PFSK-1 (cell line): ENCODE measurements around the gene DACH1.

Experiments
- FOXP2 ChIP-seq: optimal IDR thresholded peaks from 2 replicates; pipeline ENCODE3; 2011; ENCODE audit warnings: borderline replicate concordance, control low read depth, inconsistent platforms; ENCODE audit not compliant: insufficient read depth; ENCODE audit errors: extremely low read length, extremely low read depth
- POLR2AphosphoS5 ChIP-seq: IDR thresholded peaks from 2 replicates; pipeline ENCODE4 v1.6.1; 2012; ENCODE audit warnings: low read depth, mild to moderate bottlenecking, control low read depth, low read length, moderate library complexity
- REST ChIP-seq, 2 experiments: IDR thresholded peaks; 2 replicates each; pipeline versions ENCODE4 v1.6.1 to v1.8.0; 2011 to 2012; ENCODE audit warnings: low read depth in 2 of 2, low read length in 2 of 2, control low read depth in 1 of 2, inconsistent platforms in 1 of 2, mild to moderate bottlenecking in 1 of 2, moderate library complexity in 1 of 2; ENCODE audit not compliant: insufficient read depth in 1 of 2
- SIN3A ChIP-seq: IDR thresholded peaks from 2 replicates; pipeline ENCODE4 v1.6.1; 2012; ENCODE audit warnings: mild to moderate bottlenecking, low read length, moderate library complexity, borderline replicate concordance; ENCODE audit not compliant: insufficient read depth
- TAF1 ChIP-seq: IDR thresholded peaks from 2 replicates; pipeline ENCODE4 v1.6.1; 2012; ENCODE audit warnings: low read length, control low read depth, borderline replicate concordance; ENCODE audit not compliant: insufficient read depth

Gene DACH1

DNA sequence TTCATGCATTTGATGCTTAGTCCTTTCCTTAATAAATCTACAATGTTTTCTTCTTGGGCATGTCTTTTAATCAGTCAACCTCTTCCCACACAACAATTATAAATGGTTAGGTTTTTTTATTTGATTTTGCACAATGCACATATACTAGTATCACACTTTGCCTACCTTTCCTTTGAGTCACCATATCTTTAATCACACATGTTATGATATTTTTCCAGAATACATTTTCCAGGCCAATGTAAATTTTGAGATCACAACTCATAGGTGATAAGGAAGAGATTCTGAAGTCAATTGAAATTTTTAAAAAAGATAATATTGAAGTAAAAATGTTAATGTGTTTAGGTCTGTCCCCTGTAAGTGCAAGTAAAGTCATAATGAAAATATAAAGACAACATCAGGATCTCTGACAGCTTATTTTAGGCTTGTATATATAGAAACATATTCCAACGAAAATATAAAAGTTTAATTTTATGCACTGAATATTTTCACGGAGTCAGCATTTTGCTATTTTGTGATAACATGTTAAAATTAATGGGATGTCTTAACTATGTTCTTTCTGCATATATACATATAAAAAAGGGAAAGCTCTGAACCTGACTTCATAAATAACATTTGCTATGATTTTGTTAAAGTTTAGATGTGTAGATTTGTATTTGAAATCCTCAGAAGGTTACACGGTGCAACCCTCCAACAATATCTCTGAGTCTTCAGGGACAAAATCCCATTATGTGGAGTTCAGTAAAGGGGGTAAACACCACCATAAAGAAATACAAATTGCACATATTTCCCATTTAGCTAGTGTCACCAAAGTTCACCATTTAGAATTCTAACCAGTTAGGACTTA, 351.9 kb downstream of the DACH1 start:
- TF ChIP-seq REST (IDR thresholded peaks at IDR 0.05; ENCODE audit: insufficient read depth in 1 of 2, low read depth in 2 of 2, low read length in 2 of 2): no peak

- TF ChIP-seq FOXP2 (no peak), SIN3A (no peak), REST (IDR thresholded peaks at IDR 0.05; ENCODE audit: insufficient read depth in 1 of 2, low read depth in 2 of 2, low read length in 2 of 2) (no peak), TAF1 (no peak), POLR2AphosphoS5 (no peak)
Measured at GRCh38 chr13:71513411-71514033, 353.5 kb downstream of the DACH1 start.

DNA sequence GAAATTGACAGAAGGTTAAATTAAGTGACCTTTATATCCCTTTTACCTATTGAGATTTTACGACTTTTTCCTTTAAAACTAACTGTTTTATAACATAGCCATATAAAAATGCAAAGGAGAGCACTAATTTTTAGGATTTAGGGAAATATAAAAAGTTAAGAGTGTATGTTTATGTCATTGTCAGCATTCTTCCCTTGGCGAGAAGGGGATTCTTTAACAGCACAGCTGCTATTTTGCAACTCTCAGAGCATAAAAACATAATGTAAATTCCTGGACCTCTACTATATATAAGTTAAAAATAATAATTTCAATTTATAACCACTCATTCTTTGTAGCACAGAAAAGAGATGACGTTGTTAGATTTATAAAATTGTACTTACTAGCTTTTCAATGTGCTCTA, 363.2 kb downstream of the DACH1 start:
- no peak for TF ChIP-seq POLR2AphosphoS5
- TF ChIP-seq TAF1: no peak
- TF ChIP-seq SIN3A: no peak
- TF ChIP-seq FOXP2: no peak
- no peak for TF ChIP-seq REST (IDR thresholded peaks at IDR 0.05; ENCODE audit: insufficient read depth in 1 of 2, low read depth in 2 of 2, low read length in 2 of 2)

DNA sequence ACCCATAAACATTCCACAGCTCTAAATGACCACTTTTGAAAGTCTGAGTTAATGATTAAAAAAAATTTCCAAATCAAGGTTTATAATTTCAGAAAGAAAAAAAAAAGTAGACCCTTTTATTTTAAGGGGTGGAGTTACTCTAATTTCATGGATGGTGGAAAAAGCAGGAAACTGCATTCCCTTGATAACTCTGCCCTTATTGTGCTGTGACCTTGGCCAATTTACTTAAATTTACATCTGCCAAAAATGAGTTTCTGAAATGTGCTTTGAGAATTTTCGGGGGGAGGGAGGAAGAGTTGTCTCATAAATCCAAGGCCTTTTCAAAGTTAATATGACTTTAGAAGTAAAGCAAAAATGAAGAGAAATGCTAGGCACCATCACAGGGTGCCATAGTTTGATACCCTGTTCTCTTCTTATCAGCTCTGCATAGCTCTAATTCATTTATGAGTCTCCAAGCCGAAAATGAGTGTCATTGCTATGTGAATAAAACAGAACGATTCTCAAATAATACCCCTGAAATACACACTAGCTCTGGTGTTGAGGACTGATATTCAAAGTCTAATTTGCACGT, 367.0 kb downstream of the DACH1 start:
- TF ChIP-seq TAF1: no peak
- no peak for TF ChIP-seq SIN3A

DNA sequence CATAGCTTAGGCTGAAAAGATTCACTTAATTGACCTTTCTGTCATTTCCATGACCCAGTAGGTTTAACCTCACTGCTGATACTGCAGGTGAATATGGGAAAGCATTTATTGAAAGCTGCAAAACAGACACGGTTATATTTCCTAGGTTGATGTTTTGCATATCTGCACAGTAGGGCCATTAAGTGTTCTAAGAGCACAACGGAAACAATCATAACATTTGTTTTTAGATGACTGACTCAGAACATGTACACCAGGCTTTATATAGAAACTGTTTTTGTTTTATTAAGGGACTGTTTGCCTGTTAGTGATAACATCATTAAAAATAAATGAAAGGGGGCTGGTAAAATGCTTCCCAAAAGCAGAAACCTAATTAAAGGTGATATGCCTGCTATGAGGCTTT, 367.8 kb downstream of the DACH1 start:
- TF ChIP-seq REST (IDR thresholded peaks at IDR 0.05; ENCODE audit: insufficient read depth in 1 of 2, low read depth in 2 of 2, low read length in 2 of 2): no peak
- TF ChIP-seq POLR2AphosphoS5: no peak
- TF ChIP-seq SIN3A: no peak
- no peak for TF ChIP-seq FOXP2
